Spleen (tissue), 7 donors: ENCODE data around the gene PLA2G4D.

Experiments
- POLR2A ChIP-seq, 3 donors: fragments of 450-650 bp; IDR thresholded peaks; one replicate each; pipeline ENCODE4 v1.5.1; 2017; ENCODE audit warnings: antibody characterized with exemption in 3 of 3, mild to moderate bottlenecking in 1 of 3
- POLR2AphosphoS5 ChIP-seq, 3 donors: sonication (generic); formaldehyde crosslinking; IDR thresholded peaks; one replicate each; pipeline ENCODE4 v1.5.1; 2017; ENCODE audit warnings: antibody characterized with exemption in 3 of 3
- TF ChIP-seq, protein P1 (sequence below), 11 experiments: fragments of 200-600 bp in 7 of 11; fragments of 450-650 bp in 4 of 11; sonication (generic) in 4 of 11; IDR thresholded peaks in 8 of 11; conservative IDR thresholded peaks in 3 of 11; 1 replicate in 7 of 11; 2 replicates in 4 of 11; pipeline versions ENCODE4 v1.4.0 to v1.8.0; 2016 to 2021; ENCODE audit warnings: antibody characterized with exemption in 11 of 11, inconsistent platforms in 4 of 11, mild to moderate bottlenecking in 1 of 11
- donor health status: DM: no; HTN: no; CAD: no; lungs with moderate emphysema.
- donor health status: DM: no; HTN: no; CAD: no.
- donor health status: DM: no; HTN: no; CAD: no.

DNA sequence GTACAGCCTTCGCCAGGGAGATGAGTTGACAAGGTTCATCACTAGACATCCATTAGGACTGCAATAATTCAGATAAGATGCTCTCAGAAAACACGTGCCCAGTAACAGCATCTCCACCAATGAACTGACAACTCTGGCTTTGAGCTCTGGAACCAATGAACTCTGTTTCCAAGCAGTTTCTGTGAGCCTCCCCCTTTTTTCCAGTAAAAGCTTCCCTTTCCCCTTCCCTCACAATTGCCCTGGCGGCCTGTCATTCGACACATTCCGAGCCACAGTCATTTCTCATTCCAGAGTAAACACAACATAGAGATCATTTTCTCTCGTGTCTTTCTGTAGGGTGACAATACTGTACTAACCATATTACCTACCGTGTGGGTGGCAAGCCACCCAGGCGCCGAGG is 3.6 kb downstream of the PLA2G4D start:
- TF ChIP-seq, protein P1, sequence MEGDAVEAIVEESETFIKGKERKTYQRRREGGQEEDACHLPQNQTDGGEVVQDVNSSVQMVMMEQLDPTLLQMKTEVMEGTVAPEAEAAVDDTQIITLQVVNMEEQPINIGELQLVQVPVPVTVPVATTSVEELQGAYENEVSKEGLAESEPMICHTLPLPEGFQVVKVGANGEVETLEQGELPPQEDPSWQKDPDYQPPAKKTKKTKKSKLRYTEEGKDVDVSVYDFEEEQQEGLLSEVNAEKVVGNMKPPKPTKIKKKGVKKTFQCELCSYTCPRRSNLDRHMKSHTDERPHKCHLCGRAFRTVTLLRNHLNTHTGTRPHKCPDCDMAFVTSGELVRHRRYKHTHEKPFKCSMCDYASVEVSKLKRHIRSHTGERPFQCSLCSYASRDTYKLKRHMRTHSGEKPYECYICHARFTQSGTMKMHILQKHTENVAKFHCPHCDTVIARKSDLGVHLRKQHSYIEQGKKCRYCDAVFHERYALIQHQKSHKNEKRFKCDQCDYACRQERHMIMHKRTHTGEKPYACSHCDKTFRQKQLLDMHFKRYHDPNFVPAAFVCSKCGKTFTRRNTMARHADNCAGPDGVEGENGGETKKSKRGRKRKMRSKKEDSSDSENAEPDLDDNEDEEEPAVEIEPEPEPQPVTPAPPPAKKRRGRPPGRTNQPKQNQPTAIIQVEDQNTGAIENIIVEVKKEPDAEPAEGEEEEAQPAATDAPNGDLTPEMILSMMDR (IDR thresholded peaks at IDR 0.05 in 8 of 11, conservative IDR thresholded peaks at IDR 0.05 in 3 of 11) = no peak
- TF ChIP-seq POLR2A (IDR thresholded peaks at IDR 0.05) = no peak
- TF ChIP-seq POLR2AphosphoS5 (IDR thresholded peaks at IDR 0.05) = no peak
